HG02623 (cell line): Measurements from ENCODE around the gene PHLDB3.
"Not testable (repeated sequence)": the region's sequence is repeated elsewhere in the genome, so short reads cannot be mapped to it uniquely, and the experiment has no call there.

Experiments
- ATAC-seq: cut with Tn5 transposase; IDR thresholded peaks from one replicate; pipeline ENCODE4 v1.9.1; 2021; ENCODE audit warnings: moderate library complexity; ENCODE audit not compliant: unreplicated experiment

PHLDB3 gene

DNA sequence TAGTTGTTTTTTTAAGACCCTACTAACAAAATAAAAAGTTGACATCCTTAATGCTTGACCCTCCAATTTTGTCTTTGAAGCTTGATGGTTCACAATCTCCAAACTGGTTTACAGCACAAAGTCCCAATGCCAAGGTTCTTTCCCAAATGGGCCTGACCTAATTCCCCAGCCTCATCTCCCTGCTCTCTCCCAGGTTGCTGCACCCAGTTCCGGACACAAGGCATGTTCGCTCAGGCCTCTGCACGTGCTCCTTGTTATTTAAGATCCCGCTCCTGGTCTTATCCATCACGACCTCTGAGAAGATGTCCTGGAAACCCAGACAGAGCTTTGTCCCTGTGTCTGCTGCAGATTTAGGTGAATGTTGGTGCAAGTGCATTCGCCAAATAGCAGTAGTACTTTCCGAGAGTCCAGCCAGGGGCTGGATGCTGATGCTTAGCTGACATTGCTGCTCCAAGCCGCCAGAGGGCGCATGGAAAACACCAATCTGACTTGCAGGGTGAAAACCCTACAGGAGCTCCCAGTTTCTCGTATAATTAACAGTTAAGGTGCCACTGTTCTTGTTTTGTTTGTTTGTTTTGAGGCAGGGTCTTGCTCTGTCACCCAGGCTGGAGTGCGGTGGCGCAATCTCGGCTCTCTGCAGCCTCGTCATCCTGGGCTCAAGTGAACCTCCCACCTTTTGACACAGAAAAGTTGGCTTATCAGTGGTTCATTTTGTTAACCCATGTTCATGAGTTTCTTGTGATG is 57.6 kb downstream of the PHLDB3 start:
- no peak for ATAC-seq

DNA sequence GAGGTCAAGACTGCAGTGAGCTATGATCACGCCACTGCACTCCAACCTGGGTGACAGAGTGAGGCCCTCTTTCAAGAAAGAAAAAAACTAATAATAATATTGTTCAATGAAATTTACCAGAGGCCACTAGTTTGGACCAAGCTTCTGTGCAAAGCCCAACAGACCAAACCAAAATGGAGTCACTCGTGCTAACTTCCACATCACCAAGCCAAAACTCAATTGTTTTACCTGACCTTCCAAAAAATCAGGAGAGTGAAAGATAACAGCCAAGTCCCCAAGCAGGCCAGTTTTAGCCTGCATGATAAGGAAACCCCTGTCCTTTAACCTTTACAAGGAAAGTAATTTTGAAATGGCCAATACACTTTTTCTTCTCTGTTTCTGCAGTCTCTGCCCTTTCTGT is 59.1 kb downstream of the PHLDB3 start:
- ATAC-seq = no peak

DNA sequence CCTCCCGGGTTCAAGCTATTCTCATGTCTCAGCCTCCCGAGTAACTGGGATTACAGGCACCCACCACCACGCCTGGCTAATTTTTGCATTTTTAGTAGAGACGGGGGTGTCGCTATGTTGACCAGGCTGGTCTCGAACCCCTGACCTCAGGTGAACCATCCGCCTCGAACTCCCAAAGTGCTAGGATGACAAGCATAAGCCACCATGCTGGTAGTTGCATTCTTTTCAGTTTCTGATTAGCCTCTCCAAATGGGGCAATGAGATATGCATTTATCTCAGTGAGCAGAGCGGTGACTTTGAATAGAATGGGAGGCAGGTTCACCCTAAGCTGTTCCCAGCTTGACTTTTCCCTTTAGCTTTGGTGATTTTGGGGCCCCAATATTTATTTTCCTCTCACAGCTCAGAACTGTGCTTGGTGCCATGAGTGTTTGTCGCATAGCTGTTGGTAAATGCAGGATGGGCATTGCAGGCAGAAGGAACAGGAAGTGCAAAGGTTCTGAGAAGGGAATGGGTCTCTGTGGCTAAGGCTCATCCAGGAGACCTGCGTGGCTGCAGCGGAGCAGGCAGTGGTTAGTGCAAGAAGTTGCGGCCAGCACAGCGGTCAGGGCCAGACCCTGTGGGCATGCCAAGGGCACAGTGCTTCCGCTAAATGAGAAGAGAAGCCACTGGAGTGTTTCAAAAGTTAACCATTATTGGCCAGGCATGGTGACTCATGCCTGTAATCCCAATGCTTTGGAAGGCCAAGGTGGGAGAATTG is 59.8 kb downstream of the PHLDB3 start:
- ATAC-seq = no peak

GRCh38 chr19:43444091-43444490 is 60.5 kb downstream of the PHLDB3 start:
- not testable (repeated sequence) for ATAC-seq

GRCh38 chr19:43441716-43442115 is 62.8 kb downstream of the PHLDB3 start:
- no peak for ATAC-seq

- ATAC-seq = no peak
Observed at GRCh38 chr19:43439709-43440063, 64.9 kb downstream of the PHLDB3 start.

- no peak for ATAC-seq
Observed at GRCh38 chr19:43439032-43439708, 65.4 kb downstream of the PHLDB3 start.

DNA sequence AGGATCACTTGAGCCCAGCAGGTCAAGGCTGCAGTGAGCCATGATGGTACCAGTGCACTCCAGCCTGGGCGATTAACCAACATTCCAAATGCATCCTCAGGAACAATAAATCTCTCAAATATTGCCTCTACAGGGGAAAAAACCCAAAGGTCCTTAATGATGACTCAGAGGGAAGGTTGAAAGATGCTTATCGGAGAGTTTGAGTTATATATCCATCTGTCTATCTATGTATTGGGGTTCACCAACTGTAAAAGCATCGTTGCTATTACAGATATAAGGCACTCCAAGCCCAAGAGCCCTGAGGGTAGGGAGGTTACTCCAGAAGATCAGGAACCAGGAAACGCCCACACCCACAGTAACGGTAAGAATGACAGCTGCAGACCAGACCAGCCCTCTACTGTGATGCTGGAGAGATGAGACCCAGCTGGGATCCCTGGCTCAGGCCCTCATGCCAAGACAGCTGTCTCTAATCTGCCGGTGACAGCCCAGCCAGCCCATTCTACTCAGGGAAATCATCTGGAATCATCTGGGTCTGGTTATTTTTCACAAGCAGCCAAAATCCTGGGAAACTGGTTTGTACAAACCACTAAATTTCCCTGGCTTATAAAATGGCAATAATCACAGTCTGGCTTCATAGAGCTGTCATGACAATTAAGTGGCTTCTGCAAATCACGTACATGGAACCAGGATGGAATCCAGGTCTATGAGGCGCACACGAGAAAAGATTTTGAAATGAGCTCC is 66.1 kb downstream of the PHLDB3 start:
- ATAC-seq = no peak

DNA sequence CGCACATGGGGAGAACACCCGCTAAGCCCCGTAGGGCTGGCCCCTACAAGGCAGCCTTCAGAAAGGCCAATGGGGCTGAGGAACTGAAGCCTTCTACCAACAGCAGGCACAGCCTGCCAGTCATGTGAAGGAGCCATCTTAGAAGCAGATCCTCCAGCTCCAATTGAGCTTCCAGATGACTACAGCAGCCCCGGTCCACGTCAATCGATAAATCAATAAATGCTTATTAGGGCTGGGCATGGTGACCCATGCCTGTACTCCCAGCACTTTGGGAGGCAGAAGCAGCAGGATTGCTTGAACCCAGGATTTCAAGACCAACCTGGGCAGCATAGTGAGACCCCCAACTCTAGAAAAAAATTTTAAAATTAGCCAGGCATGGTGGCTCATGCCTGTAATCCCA is 66.8 kb downstream of the PHLDB3 start:
- no peak for ATAC-seq

GRCh38 chr19:43437284-43437683 is 67.3 kb downstream of the PHLDB3 start:
- not testable (repeated sequence) for ATAC-seq

GRCh38 chr19:43435775-43436174 is 68.8 kb downstream of the PHLDB3 start:
- no peak for ATAC-seq

DNA sequence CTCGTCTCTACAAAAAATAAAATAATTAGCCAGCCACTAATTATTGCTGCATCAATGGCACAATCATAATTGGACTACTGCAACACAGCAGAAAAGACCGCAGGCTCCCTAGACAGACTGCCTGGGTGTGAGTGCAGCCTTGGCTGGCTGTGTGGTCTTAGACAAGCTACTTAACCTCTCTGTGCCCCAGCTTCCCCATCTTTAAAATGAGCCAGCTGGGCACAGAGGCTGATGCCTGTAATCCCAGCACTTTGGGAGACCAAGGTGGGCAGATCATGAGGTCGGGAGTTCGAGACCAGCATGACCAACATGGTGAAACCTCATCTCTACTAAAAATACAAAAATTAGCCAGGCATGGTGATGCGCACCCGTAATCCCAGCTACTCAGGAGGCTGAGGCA is 70.9 kb downstream of the PHLDB3 start:
- ATAC-seq = no peak

- no peak for ATAC-seq
Observed at GRCh38 chr19:43433358-43433673, 71.2 kb downstream of the PHLDB3 start.

GRCh38 chr19:43430976-43431375 is 73.6 kb downstream of the PHLDB3 start:
- ATAC-seq = no peak

- ATAC-seq = no peak
Observed at GRCh38 chr19:43430142-43430710, 74.3 kb downstream of the PHLDB3 start.

GRCh38 chr19:43429395-43429794 is 75.2 kb downstream of the PHLDB3 start:
- no peak for ATAC-seq

DNA sequence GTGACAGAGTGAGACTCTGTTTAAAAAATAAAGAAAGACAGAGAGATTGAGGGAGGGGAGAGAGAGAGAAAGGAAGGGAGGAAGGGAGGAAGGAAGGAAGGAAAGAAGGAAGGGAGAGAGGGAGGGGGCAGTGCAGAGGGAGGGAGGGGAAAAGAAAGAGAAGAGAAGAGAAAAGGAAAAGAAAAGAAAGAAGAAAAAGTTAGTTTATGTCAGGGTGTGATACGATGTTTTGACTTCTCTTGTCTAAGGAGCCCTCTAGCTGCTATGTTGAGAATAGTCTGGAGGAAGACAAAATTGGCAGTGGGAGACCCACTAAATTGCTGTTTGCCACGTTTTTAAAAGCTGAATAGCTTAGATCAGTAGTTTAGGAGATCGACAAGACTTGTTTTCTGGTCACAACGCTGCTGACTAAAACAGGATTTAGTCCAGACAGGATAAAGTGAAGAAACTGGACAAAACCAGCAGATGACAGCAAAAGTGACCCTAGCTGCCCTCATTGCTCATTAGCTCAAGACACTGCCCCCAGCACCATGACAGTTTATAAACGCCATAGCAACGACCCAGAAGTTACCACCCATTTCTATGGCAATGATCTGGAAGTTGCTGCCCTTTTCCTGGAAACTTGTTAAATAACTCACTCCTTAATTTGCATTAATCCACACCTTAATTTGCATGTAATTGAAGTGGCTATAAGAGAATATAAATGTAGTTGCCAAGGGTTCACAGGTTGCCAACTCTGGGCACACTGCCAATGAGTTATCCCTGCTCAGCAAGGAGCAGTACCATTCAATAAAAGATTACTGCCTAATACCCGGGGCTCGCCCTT is 78.8 kb downstream of the PHLDB3 start:
- ATAC-seq = no peak
